ENCODE results near the gene CST11. TPM values are rescaled to one million over a fixed set of nuclear protein-coding genes. Genes with fewer than 3 reads are reported as not detected.

Gene CST11
- total and polyA plus RNA-seq, 4 donors = not detected

DNA sequence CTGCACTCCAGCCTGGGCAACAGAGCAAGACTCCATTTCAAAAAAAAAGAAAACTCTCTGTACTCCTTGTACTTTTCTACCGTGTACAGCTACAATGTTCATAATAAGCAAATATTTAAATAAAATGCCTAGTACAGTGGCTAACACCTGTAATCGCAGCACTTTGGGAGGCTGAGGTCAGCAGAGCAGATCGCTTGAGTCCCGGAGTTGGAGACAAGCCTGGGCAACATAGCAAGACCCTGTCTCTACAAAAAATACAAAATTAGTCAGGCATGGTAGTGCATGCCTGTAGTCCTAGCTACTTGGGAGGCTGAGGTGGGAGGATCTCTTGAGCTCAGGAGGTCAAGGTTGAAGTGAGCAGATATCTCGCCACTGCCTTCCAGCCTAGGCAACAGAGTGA, 37.1 kb downstream of the CST11 start:
- no peak for DNase-seq (ENCODE audit: low spot score)
- 78% methylated on average over 5 of the region's 5 CpGs for WGBS
- H3K9ac ChIP-seq (ENCODE audit: low read depth in 1 of 2, low read length in 2 of 2) = no peak overlapping the region
- no peaks in the 10 kb centered on the region for H3K27me3 ChIP-seq (ENCODE audit: control insufficient read depth in 4 of 4, insufficient read depth in 4 of 4, low read length in 3 of 4)
- TF ChIP-seq YY1 (IDR thresholded peaks at IDR 0.05) = no peak
- no peak for TF ChIP-seq REST (IDR thresholded peaks at IDR 0.05)
- no peak for TF ChIP-seq SP1 (IDR thresholded peaks at IDR 0.05)
- TF ChIP-seq ZBTB33 (IDR thresholded peaks at IDR 0.05) = no peak
- no peak for TF ChIP-seq TAF1 (conservative IDR thresholded peaks at IDR 0.05)
- TF ChIP-seq, protein P1, sequence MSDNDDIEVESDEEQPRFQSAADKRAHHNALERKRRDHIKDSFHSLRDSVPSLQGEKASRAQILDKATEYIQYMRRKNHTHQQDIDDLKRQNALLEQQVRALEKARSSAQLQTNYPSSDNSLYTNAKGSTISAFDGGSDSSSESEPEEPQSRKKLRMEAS (IDR thresholded peaks at IDR 0.05) = no peak
- TF ChIP-seq HNF4A (conservative IDR thresholded peaks at IDR 0.05) = no peak
- no peak for TF ChIP-seq FOXA2 (IDR thresholded peaks at IDR 0.05)
- TF ChIP-seq JUND (IDR thresholded peaks at IDR 0.05) = no peak
- TF ChIP-seq NR2F2 (IDR thresholded peaks at IDR 0.05) = no peak
- TF ChIP-seq RXRA (IDR thresholded peaks at IDR 0.05) = no peak
- TF ChIP-seq FOXA1 (IDR thresholded peaks at IDR 0.05) = no peak
- no peak for TF ChIP-seq RAD21 (IDR thresholded peaks at IDR 0.05)
- no peak for TF ChIP-seq GABPA (IDR thresholded peaks at IDR 0.05 in 1 of 2, conservative IDR thresholded peaks at IDR 0.05 in 1 of 2)
- TF ChIP-seq HNF4G (IDR thresholded peaks at IDR 0.05) = no peak
- TF ChIP-seq ATF3 (IDR thresholded peaks at IDR 0.05) = no peak
- TF ChIP-seq CTCF (IDR thresholded peaks at IDR 0.05; ENCODE audit: low read depth, low read length, missing input control) = no peak
- no peak overlapping the region for H3K4me3 ChIP-seq (ENCODE audit: low read depth in 1 of 3, low read length in 3 of 3)
- H3K27ac ChIP-seq (ENCODE audit: low read depth in 1 of 2, low read length in 2 of 2) = no peak overlapping the region
- H3K4me1 ChIP-seq (ENCODE audit: control insufficient read depth in 4 of 4, insufficient read depth in 4 of 4, low read length in 3 of 4) = peaks cover 9 to 27% (median 14%) of the 10 kb centered on the region in 4 donors
- no peaks in the 10 kb centered on the region for H3K36me3 ChIP-seq (ENCODE audit: control insufficient read depth in 4 of 4, insufficient read depth in 3 of 4, low read depth in 1 of 4, low read length in 3 of 4)
- H3K9me3 ChIP-seq (ENCODE audit: control insufficient read depth in 4 of 4, low read length in 3 of 4) = no peaks in the 10 kb centered on the region
